GM10266 (cell line): ENCODE results near the gene PCDHGA12.

Experiments
- DNase-seq: peaks from one replicate; pipeline ENCODE4 v3.0.0; 2012; ENCODE audit errors: extremely low spot score
- CTCF ChIP-seq: IDR thresholded peaks from 2 replicates; pipeline ENCODE4 v1.5.1; 2012; ENCODE audit warnings: mild to moderate bottlenecking, low read depth; ENCODE audit not compliant: control insufficient read depth, insufficient read depth; ENCODE audit errors: missing control alignments

PCDHGA12 gene

GRCh38 chr5:141477815-141478214 lies 47.5 kb downstream of the PCDHGA12 start:
- DNase-seq: no peak
- no peak for TF ChIP-seq CTCF

GRCh38 chr5:141478321-141478945 lies 48.1 kb downstream of the PCDHGA12 start:
- peak; percentile 16 for TF ChIP-seq CTCF
- DNase-seq: no peak

- no peak for TF ChIP-seq CTCF
- no peak for DNase-seq
Observed at GRCh38 chr5:141479776-141480175, 49.5 kb downstream of the PCDHGA12 start.
